Measurements from ENCODE around the gene TTC3. TPM values are rescaled to one million over a fixed set of nuclear protein-coding genes. Genes with fewer than 3 reads are reported as not detected.

Gene TTC3
- total and polyA plus RNA-seq, 10 of the 15 experiments (the other 5 are each of a cell fraction or from before 2014, with no cell fraction given), result 23.1 to 94.9 (median 72.7) TPM

DNA sequence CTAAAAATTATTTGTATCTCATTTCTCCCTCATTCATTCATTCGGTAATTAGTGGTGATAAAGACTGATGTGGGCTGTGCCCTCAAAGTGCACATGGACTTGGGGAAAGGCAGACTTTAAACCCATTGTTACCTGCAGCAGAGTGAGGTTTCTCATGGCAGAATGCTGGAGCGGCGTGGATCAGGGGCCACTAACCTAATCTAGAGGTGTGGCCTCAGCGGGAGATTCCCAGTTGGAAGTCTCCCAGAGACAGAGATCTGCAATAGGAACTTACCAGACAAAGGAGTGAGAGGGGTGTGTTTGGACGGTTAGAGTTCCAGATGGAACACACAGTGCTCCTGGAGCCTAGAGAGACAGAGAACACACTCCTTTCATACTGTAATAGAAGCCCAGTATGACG is 120.6 kb downstream of the TTC3 start:
- ChIA-PET RAD21 (ENCODE audit: unreplicated experiment) (no interaction called here), CTCF (interaction anchor here (0.6 to 1.4 kb wide), 3 partner anchors 13 to 36 kb away, joined by 3 to 5 read pairs (median 3); no protein-coding TSS in a partner anchor), POLR2A (no interaction called here), SMC1A (ENCODE audit: uncharacterized antibody, unreplicated experiment) (interaction anchor here (1.5 kb wide), 1 partner anchor 10 kb away, joined by 3 read pairs; no protein-coding TSS in a partner anchor)
- Histone ChIP-seq H2AFZ (ENCODE audit: control insufficient read depth, low read depth, low read length) (no peak overlapping the region), H3K36me3 (ENCODE audit: control insufficient read depth in 2 of 2, insufficient read depth in 2 of 2, low read length in 1 of 2) (peaks cover 2 to 13% of the 10 kb centered on the region in 2 experiments; a peak in 3 of 4 replicates), H3K79me2 (ENCODE audit: control insufficient read depth, insufficient read depth, low read length) (no peaks in the 10 kb centered on the region), H3K4me1 (ENCODE audit: control insufficient read depth, insufficient read depth, low read length) (no peaks in the 10 kb centered on the region), H3K4me2 (ENCODE audit: control insufficient read depth, insufficient read depth) (no peak overlapping the region), H3K27ac (ENCODE audit: control insufficient read depth, insufficient read depth) (no peak overlapping the region), H3K9me3 (replicated peaks; ENCODE audit: control insufficient read depth, insufficient read depth, low read length) (no peaks in the 10 kb centered on the region), H4K20me1 (ENCODE audit: control insufficient read depth, insufficient read depth) (no peaks in the 10 kb centered on the region), H3K4me3 (no peak overlapping the region), H3K27me3 (replicated peaks in 1 of 2; ENCODE audit: control insufficient read depth in 2 of 2, insufficient read depth in 2 of 2, low read length in 1 of 2) (no peaks in the 10 kb centered on the region), H3K9ac (ENCODE audit: control insufficient read depth, insufficient read depth, low read length) (no peak overlapping the region)
- FAIRE-seq (no peak), DNase-seq (ENCODE audit: low read depth, low spot score) (no peak), ATAC-seq (no peak)
- TF ChIP-seq JUND (IDR thresholded peaks at IDR 0.05; ENCODE audit: low read depth, low read length), result no peak
- no peak for TF ChIP-seq SP1 (IDR thresholded peaks at IDR 0.05; ENCODE audit: low read depth, low read length)
- no peak for TF ChIP-seq TCF3 (IDR thresholded peaks at IDR 0.05; ENCODE audit: borderline replicate concordance, insufficient read depth, low read depth, low read length)
- TF ChIP-seq, protein P1, sequence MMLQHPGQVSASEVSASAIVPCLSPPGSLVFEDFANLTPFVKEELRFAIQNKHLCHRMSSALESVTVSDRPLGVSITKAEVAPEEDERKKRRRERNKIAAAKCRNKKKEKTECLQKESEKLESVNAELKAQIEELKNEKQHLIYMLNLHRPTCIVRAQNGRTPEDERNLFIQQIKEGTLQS (IDR thresholded peaks at IDR 0.05; ENCODE audit: borderline replicate concordance, extremely low read depth, low read depth, low read length), result no peak
- TF ChIP-seq CBFB (IDR thresholded peaks at IDR 0.05; ENCODE audit: low read depth), result no peak
- no peak for TF ChIP-seq GABPA (IDR thresholded peaks at IDR 0.05; ENCODE audit: low read depth)
- TF ChIP-seq STAT3 (IDR thresholded peaks at IDR 0.05; ENCODE audit: low read depth, low read length), result no peak
- TF ChIP-seq CHD4 (IDR thresholded peaks at IDR 0.05), result no peak
- TF ChIP-seq ATF7 (IDR thresholded peaks at IDR 0.05; ENCODE audit: low read depth), result no peak
- TF ChIP-seq, protein P2, sequence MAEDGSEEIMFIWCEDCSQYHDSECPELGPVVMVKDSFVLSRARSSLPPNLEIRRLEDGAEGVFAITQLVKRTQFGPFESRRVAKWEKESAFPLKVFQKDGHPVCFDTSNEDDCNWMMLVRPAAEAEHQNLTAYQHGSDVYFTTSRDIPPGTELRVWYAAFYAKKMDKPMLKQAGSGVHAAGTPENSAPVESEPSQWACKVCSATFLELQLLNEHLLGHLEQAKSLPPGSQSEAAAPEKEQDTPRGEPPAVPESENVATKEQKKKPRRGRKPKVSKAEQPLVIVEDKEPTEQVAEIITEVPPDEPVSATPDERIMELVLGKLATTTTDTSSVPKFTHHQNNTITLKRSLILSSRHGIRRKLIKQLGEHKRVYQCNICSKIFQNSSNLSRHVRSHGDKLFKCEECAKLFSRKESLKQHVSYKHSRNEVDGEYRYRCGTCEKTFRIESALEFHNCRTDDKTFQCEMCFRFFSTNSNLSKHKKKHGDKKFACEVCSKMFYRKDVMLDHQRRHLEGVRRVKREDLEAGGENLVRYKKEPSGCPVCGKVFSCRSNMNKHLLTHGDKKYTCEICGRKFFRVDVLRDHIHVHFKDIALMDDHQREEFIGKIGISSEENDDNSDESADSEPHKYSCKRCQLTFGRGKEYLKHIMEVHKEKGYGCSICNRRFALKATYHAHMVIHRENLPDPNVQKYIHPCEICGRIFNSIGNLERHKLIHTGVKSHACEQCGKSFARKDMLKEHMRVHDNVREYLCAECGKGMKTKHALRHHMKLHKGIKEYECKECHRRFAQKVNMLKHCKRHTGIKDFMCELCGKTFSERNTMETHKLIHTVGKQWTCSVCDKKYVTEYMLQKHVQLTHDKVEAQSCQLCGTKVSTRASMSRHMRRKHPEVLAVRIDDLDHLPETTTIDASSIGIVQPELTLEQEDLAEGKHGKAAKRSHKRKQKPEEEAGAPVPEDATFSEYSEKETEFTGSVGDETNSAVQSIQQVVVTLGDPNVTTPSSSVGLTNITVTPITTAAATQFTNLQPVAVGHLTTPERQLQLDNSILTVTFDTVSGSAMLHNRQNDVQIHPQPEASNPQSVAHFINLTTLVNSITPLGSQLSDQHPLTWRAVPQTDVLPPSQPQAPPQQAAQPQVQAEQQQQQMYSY (CRISPR knock-in tag; IDR thresholded peaks at IDR 0.05), result no peak
- no peak for TF ChIP-seq KLF5 (IDR thresholded peaks at IDR 0.05; ENCODE audit: partially characterized antibody)
- TF ChIP-seq CHD2 (IDR thresholded peaks at IDR 0.05; ENCODE audit: borderline replicate concordance, low read depth, low read length), result no peak
- TF ChIP-seq BMI1 (IDR thresholded peaks at IDR 0.05; ENCODE audit: borderline replicate concordance), result no peak
- no peak for TF ChIP-seq TCF12 (IDR thresholded peaks at IDR 0.05; ENCODE audit: low read depth, low read length)
- TF ChIP-seq, protein P3, sequence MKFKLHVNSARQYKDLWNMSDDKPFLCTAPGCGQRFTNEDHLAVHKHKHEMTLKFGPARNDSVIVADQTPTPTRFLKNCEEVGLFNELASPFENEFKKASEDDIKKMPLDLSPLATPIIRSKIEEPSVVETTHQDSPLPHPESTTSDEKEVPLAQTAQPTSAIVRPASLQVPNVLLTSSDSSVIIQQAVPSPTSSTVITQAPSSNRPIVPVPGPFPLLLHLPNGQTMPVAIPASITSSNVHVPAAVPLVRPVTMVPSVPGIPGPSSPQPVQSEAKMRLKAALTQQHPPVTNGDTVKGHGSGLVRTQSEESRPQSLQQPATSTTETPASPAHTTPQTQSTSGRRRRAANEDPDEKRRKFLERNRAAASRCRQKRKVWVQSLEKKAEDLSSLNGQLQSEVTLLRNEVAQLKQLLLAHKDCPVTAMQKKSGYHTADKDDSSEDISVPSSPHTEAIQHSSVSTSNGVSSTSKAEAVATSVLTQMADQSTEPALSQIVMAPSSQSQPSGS (IDR thresholded peaks at IDR 0.05; ENCODE audit: low read length), result no peak
- no peak for TF ChIP-seq RAD21 (IDR thresholded peaks at IDR 0.05; ENCODE audit: insufficient read depth, low read depth, low read length)
- TF ChIP-seq, protein P4, sequence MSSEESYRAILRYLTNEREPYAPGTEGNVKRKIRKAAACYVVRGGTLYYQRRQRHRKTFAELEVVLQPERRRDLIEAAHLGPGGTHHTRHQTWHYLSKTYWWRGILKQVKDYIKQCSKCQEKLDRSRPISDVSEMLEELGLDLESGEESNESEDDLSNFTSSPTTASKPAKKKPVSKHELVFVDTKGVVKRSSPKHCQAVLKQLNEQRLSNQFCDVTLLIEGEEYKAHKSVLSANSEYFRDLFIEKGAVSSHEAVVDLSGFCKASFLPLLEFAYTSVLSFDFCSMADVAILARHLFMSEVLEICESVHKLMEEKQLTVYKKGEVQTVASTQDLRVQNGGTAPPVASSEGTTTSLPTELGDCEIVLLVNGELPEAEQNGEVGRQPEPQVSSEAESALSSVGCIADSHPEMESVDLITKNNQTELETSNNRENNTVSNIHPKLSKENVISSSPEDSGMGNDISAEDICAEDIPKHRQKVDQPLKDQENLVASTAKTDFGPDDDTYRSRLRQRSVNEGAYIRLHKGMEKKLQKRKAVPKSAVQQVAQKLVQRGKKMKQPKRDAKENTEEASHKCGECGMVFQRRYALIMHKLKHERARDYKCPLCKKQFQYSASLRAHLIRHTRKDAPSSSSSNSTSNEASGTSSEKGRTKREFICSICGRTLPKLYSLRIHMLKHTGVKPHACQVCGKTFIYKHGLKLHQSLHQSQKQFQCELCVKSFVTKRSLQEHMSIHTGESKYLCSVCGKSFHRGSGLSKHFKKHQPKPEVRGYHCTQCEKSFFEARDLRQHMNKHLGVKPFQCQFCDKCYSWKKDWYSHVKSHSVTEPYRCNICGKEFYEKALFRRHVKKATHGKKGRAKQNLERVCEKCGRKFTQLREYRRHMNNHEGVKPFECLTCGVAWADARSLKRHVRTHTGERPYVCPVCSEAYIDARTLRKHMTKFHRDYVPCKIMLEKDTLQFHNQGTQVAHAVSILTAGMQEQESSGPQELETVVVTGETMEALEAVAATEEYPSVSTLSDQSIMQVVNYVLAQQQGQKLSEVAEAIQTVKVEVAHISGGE (CRISPR knock-in tag; IDR thresholded peaks at IDR 0.05), result no peak
- intact Hi-C loops (cut with micrococcal nuclease; ENCODE audit: unreplicated experiment), result no loop called here
- 100% methylated on average over 6 of the region's 6 CpGs for WGBS (ENCODE audit: insufficient coverage, insufficient replicate concordance, low lambda C conversion rate, missing lambda C conversion rate)
- in situ Hi-C loops (cut with MboI), result no loop called here
- BruUV-seq (replicated peaks), result no TSS peak

Data from GM12878 (cell line).